Heart left ventricle (tissue), 16 donors: ENCODE data around the gene PXYLP1. TPM values are rescaled to one million over a fixed set of nuclear protein-coding genes. Genes with fewer than 3 reads are reported as not detected.

Source experiments
- ATAC-seq, 4 donors: fragments of 200-7000 bp; cut with Tn5 transposase; one replicate each; pipeline ENCODE4 v1.9.1; 2020 to 2022; ENCODE audit warnings: moderate library complexity in 4 of 4, mild to moderate bottlenecking in 3 of 4, moderate number of reproducible peaks in 1 of 4
- DNase-seq, 5 donors: peaks; one replicate each; pipeline ENCODE4 v3.0.0-alpha.2; 2020
- H3K27ac ChIP-seq, 12 donors: fragments of 200-600 bp; sonication (generic) in 4 of 12; one replicate each; pipeline versions ENCODE4 v1.5.0 to v1.8.0; 2016 to 2022; ENCODE audit warnings: mild to moderate bottlenecking in 2 of 12
- H3K27me3 ChIP-seq, 9 donors: fragments of 200-600 bp; sonication (generic) in 2 of 9; one replicate each; pipeline versions ENCODE4 v1.5.1 to v1.8.0; 2016 to 2022; ENCODE audit warnings: mild to moderate bottlenecking in 3 of 9
- H3K36me3 ChIP-seq, 9 donors: fragments of 200-600 bp; sonication (generic) in 2 of 9; one replicate each; pipeline versions ENCODE4 v1.5.0 to v1.8.0; 2018 to 2022; ENCODE audit warnings: mild to moderate bottlenecking in 2 of 9
- H3K4me1 ChIP-seq, 12 donors: fragments of 200-600 bp; sonication (generic) in 4 of 12; one replicate each; pipeline versions ENCODE4 v1.5.0 to v1.8.0; 2016 to 2022; ENCODE audit warnings: mild to moderate bottlenecking in 3 of 12
- H3K4me3 ChIP-seq, 12 donors: fragments of 200-600 bp; sonication (generic) in 4 of 12; one replicate each; pipeline versions ENCODE4 v1.5.0 to v1.8.0; 2017 to 2022; ENCODE audit warnings: mild to moderate bottlenecking in 9 of 12, moderate library complexity in 4 of 12
- H3K9me3 ChIP-seq, 12 donors: fragments of 200-600 bp; sonication (generic) in 4 of 12; one replicate each; pipeline versions ENCODE4 v1.5.0 to v1.8.0; 2016 to 2022; ENCODE audit warnings: mild to moderate bottlenecking in 1 of 12
- CTCF ChIP-seq, 12 donors: fragments of 200-600 bp; sonication (generic) in 4 of 12; IDR thresholded peaks; one replicate each; pipeline versions ENCODE4 v1.5.0 to v1.8.0; 2018 to 2022; ENCODE audit warnings: antibody characterized with exemption in 12 of 12, mild to moderate bottlenecking in 5 of 12
- POLR2A ChIP-seq, 2 donors: fragments of 450-650 bp; IDR thresholded peaks; one replicate each; pipeline ENCODE4 v1.6.1; 2017; ENCODE audit warnings: antibody characterized with exemption in 2 of 2, mild to moderate bottlenecking in 2 of 2, moderate library complexity in 2 of 2
- whole genome bisulfite sequencing, 4 donors: extraction: QIAGEN DNeasy Blood & Tissue Kit in 2 of 4; methylation state at CpG; one replicate each; pipeline versions ENCODE4 v1.1.5 to v1.1.7; 2013 to 2018; 5-methylcytosine and 5-hydroxymethylcytosine counted together
- intact Hi-C, 10 donors: fragments of 100-400 bp; cut with DNase I; formaldehyde crosslinking; loops; one replicate each; pipeline versions ENCODE4 v1.11.1 to v1.14.2; 2022
- polyA plus RNA-seq, 2 donors: library from polyadenylated mRNA; stranded (reverse); fragments of 200-250 nt; gene quantifications; one replicate each; pipeline ENCODE4 v1.2.3, GENCODE V29; 2013
- total RNA-seq, 9 donors: library from RNA; depleted of rRNA in 2 of 9; stranded (reverse); fragments of >200 nt in 2 of 9; fragmentation: NEBNext Ultra II Directional in 3 of 9; extraction: Animal tissue kit (Norgen Biotek cat#: 25700) in 3 of 9; gene quantifications; one replicate each; pipeline versions ENCODE4 v1.1.0 to v1.2.4, GENCODE V29; 2016 to 2023
- donor health status: ischemic (EF 13 %, LVEDD 7.1; RV severe dilation, severe dysfunction).
- donor health status: healthy with polysubstance abuse.
- donor health status: DM: no; HTN: yes; CAD: no.
- donor health status: DM: no; HTN: no; CAD: no.
- donor health status: ischemic (EF 25% LVEDD 6.9; RV normal size, moderate dysfunction).
- donor health status: ischemic (EF 25% LVEDD 5.7; RV mildly dilated, moderate dysfunction).
- donor health status: healthy.
- donor health status: DM: yes; HTN: yes; CAD: no.
- donor health status: ischemic (EF 35%, LVEDD 5.7; RV mildly dilated, moderate dysfunction).
- donor health status: nonischemic (EF 11% LVEDD 7.7; RV severe dilation, severe dysfunction).
- donor health status: DM: yes; HTN: yes; CAD: no.
- donor health status: PGD.
- donor health status: ischemic (EF 29% LVEDD 5.4; RV normal size, mild dysfunction).
- donor health status: nonischemic (EF 23%, LVEDD 6.1; RV moderate dilation, normal function).

PXYLP1 gene
- total and polyA plus RNA-seq, 11 donors: 7.3 to 30.6 (median 21.2) TPM

DNA sequence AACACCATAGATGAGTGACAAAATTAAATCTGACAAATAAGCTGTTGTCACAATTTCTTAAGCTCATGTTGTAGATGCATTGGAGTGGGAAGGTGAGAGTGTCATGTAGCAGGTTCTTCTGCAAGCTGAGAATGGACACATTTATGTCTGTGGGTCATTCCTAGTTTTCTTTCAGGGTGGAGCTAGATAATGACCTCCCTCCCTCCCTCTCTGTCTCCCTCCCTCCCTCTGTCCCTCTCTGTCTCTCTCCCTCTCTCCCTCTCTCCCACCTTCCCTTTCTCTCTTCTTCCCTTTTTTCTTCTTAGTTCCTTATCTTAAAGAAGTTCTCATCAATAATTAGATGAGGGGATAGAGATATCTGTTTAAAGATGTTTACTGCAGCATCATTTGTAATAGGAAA is 36.0 kb downstream of the PXYLP1 start:
- no peak for TF ChIP-seq POLR2A (IDR thresholded peaks at IDR 0.05)
- no peak for TF ChIP-seq CTCF (IDR thresholded peaks at IDR 0.05)
- Histone ChIP-seq H3K36me3 (peaks cover 0 to 23% (median 7%) of the 10 kb centered on the region in 9 donors), H3K4me1 (peaks cover 0 to 17% (median 6%) of the 10 kb centered on the region in 12 donors), H3K4me3 (peak overlapping the region in 7 of 12 donors; percentile 3 to 47 (median 33)), H3K27me3 (no peaks in the 10 kb centered on the region), H3K9me3 (no peaks in the 10 kb centered on the region), H3K27ac (peak overlapping the region in 1 of 12 donors; percentile 75)
- intact Hi-C loops: no loop called here
- ATAC-seq (no peak), DNase-seq (no peak)

DNA sequence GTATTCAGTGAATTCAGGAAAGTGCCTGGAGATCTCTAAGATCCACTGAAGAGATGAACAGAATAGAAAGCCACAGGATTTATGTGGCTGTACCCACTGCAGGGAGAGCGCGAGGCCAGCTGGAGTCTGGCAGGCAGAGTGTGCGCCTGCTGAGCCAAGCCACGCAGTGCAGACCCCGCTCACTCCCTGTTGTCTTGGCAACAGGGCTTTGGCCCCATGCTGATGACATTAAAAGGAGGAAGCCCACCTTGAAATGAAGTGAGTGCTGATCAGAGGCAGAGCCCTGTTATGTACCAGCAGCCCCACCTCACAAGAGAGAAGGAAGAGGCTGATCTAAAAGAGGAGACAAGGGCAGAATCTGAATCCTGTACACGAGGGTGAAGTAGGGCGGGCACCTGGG is 36.7 kb downstream of the PXYLP1 start:
- ATAC-seq (peak in 1 of 4 donors; percentile 38), DNase-seq (no peak)
- Histone ChIP-seq H3K4me3 (no peak overlapping the region), H3K27ac (no peak overlapping the region), H3K4me1 (peaks cover 0 to 17% (median 6%) of the 10 kb centered on the region in 12 donors), H3K36me3 (peaks cover 0 to 19% (median 7%) of the 10 kb centered on the region in 9 donors), H3K27me3 (no peaks in the 10 kb centered on the region), H3K9me3 (no peaks in the 10 kb centered on the region)
- TF ChIP-seq POLR2A (IDR thresholded peaks at IDR 0.05): no peak
- no peak for TF ChIP-seq CTCF (IDR thresholded peaks at IDR 0.05)
- WGBS, 4 donors: 77 to 92% (median 85%) methylated on average over 7 of the region's 7 CpGs
- intact Hi-C loops: no loop called here

DNA sequence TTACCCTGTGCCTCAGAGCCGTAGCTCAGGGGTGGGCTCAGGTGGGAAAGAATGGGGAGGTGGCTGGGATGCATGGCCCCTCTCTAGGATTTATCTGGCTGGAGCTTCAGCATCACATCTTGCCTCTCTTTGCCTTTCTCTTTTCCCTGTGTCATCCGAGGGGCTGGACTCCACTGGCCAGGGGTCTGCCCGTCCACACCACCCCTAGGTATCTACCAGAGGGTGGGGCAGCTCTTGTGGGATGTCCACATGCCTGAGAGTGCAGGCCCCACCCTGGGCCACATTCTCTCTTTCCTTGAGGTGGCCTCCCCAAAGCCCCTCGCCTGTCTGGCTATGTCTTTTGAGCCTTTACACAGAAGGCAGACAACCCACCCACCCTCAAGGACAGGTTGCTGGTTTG is 37.2 kb downstream of the PXYLP1 start:
- H3K9me3 ChIP-seq: no peaks in the 10 kb centered on the region
- TF ChIP-seq POLR2A (IDR thresholded peaks at IDR 0.05) (no peak), CTCF (IDR thresholded peaks at IDR 0.05) (no peak)
- no peak overlapping the region for H3K4me3 ChIP-seq
- H3K4me1 ChIP-seq: peaks cover 0 to 17% (median 6%) of the 10 kb centered on the region in 12 donors
- no peak overlapping the region for H3K27ac ChIP-seq
- H3K27me3 ChIP-seq: no peaks in the 10 kb centered on the region
- WGBS, 4 donors: 94 to 97% (median 95%) methylated on average over 4 of the region's 4 CpGs
- intact Hi-C loops: no loop called here
- ATAC-seq: no peak
- no peak for DNase-seq
- peaks cover 0 to 16% (median 4%) of the 10 kb centered on the region in 9 donors for H3K36me3 ChIP-seq

DNA sequence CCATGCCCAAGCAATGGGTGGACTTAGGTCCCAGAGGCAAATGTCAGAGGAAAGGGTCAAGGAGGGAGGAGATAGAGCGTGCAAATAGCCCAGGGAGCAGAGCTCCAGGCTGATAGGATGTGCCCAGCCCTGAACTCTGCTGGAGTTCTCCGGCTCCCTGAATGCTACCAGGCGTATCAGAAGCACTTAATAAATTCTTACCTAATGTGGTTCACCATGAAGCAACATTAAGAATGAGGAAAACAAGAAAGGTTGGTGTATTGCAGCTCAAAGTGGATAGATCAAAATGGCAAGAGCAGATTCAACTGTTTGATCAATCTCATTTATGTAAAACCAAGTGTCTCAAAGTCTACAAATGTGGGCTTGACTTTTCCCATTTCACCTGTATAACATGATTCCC is 38.3 kb downstream of the PXYLP1 start:
- DNase-seq (no peak), ATAC-seq (no peak)
- TF ChIP-seq POLR2A (IDR thresholded peaks at IDR 0.05) (no peak), CTCF (IDR thresholded peaks at IDR 0.05) (no peak)
- Histone ChIP-seq H3K9me3 (no peaks in the 10 kb centered on the region), H3K4me1 (peaks cover 0 to 23% (median 6%) of the 10 kb centered on the region in 12 donors), H3K4me3 (no peak overlapping the region), H3K27ac (no peak overlapping the region), H3K36me3 (peaks cover 0 to 11% (median 4%) of the 10 kb centered on the region in 9 donors), H3K27me3 (no peaks in the 10 kb centered on the region)
- 86 to 95% (median 87%) methylated on average over 3 of the region's 3 CpGs for WGBS, 4 donors
- intact Hi-C loops: loop anchor here in 1 of 10 donors (5.0 kb wide), 1 partner anchor 38 kb away; the partner anchor contains the start of gene PXYLP1
